Measurements from ENCODE around the gene PFKM. TPM values are rescaled to one million over a fixed set of nuclear protein-coding genes. Genes with fewer than 3 reads are reported as not detected.

Gene PFKM
- total RNA-seq, 2 donors from 2014 or later: 50.1 to 62.2 TPM

DNA sequence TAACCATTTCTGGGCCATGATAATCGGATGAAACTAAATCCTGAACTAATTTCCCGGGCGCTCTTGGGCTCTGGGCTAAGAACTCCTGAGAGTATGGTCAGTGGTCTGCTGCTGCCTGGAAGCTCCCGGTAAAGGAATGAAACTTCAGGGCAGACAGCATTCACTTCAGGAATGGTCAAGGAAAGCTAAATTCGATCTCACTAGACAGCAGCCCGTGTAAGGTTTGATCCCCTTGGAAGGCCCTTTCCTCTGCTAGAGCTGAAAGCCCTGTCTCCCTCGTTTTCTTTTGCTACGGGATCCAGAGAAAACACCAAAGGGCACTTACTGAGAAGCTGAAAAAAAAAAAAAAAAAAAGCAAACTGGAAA is 37.5 kb downstream of the PFKM start:
- Histone ChIP-seq H3K9me3 (no peaks in the 10 kb centered on the region), H3K4me3 (peak overlapping the region; percentile 97), H3K36me3 (peaks cover 12% of the 10 kb centered on the region), H3K27me3 (replicated peaks; ENCODE audit: insufficient read depth) (no peaks in the 10 kb centered on the region), H3K4me1 (ENCODE audit: control insufficient read depth in 1 of 2, low read depth in 2 of 2) (peaks cover 6% of the 10 kb centered on the region in 2 donors), H3K27ac (peak overlapping the region; percentile 73 to 78)
- ATAC-seq (ENCODE audit: insufficient number of reproducible peaks, low FRiP score, low read depth) (no peak), DNase-seq (ENCODE audit: low spot score) (no peak)
- TF ChIP-seq, protein P1, sequence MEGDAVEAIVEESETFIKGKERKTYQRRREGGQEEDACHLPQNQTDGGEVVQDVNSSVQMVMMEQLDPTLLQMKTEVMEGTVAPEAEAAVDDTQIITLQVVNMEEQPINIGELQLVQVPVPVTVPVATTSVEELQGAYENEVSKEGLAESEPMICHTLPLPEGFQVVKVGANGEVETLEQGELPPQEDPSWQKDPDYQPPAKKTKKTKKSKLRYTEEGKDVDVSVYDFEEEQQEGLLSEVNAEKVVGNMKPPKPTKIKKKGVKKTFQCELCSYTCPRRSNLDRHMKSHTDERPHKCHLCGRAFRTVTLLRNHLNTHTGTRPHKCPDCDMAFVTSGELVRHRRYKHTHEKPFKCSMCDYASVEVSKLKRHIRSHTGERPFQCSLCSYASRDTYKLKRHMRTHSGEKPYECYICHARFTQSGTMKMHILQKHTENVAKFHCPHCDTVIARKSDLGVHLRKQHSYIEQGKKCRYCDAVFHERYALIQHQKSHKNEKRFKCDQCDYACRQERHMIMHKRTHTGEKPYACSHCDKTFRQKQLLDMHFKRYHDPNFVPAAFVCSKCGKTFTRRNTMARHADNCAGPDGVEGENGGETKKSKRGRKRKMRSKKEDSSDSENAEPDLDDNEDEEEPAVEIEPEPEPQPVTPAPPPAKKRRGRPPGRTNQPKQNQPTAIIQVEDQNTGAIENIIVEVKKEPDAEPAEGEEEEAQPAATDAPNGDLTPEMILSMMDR (IDR thresholded peaks at IDR 0.05): no peak

DNA sequence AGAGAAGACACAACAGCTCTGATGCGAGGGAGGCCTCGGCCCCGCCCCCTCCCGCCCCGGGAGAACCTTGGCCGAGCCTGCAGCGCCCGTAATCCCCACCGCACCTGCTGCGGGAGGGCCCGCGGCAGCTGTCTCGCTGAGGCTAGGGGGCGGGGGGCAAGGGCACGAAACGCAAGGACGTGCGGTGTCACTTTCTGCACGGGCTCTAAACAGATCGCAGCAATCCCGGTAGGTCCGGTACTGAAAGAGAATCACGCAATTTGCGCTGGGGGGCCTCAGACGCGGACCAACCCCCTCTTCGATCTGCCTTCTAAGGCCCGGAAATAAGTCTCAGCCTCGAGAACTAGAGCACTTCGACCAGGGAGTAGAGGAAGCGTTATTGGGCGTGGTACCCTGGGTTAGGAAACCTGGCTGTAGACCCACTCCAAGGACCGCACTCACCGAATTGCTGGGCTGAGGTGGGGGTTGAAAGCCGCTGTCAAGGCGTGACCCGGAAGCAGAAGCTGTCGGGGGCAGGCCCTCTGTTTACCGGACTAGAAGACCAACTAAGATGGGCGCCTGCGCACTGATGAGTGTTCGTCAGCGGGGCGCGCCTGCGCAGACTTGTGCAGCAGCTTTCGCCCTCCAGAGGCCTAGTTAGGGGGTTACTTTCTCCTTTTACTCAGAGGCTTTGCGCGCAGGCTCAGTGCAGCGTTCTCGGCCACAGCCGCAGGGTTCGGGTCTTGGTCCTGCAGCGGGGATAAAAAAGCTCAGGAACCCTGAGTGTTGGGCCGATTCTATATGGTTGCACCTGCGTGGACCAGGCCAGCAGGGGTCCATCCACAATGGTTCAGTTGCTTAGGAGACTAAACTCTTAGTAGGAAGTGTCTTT is 38.1 kb downstream of the PFKM start, which contains the start of gene ASB8:
Gene ASB8, minus strand, starts transcription at position 498 of the 871 bp plus-strand sequence. CDS start 4,019 bp downstream, outside the sequence.
- peak; percentile 97 for DNase-seq (ENCODE audit: low spot score)
- H3K27me3 ChIP-seq (replicated peaks; ENCODE audit: insufficient read depth): no peaks in the 10 kb centered on the region
- peaks cover 6% of the 10 kb centered on the region in 2 donors for H3K4me1 ChIP-seq (ENCODE audit: control insufficient read depth in 1 of 2, low read depth in 2 of 2)
- H3K27ac ChIP-seq: peak within 1 kb of the TSS; percentile 73 to 78
- peak within 1 kb of the TSS; percentile 97 for H3K4me3 ChIP-seq
- peaks cover 8% of the 10 kb centered on the region for H3K36me3 ChIP-seq
- ATAC-seq (ENCODE audit: insufficient number of reproducible peaks, low FRiP score, low read depth): peak; percentile 97
- no peaks in the 10 kb centered on the region for H3K9me3 ChIP-seq
- TF ChIP-seq, protein P1 (IDR thresholded peaks at IDR 0.05): peak; percentile 47

DNA sequence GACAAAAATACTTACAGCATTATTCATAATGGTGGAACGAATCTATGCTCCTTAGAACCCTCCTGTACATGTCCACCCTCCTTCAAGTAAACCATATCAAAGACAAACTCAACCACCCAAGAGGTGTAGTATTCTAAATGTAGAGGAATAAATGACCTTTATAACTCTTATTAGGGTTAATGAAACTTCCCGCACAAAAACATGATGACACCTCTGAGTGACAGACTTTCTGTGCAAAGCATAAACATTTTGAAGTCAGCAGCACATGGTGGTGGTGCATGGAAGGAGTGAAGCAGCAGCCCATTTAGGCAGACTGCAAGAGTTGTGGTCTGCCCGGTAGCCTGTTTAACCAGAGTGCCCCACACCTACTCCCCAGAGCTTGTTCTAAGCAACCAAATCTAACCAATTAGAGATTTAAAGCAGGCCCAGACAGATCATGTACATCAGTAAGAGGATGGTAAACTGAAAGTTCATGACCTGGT is 38.8 kb downstream of the PFKM start:
- TF ChIP-seq, protein P1 (IDR thresholded peaks at IDR 0.05): no peak
- ATAC-seq (ENCODE audit: insufficient number of reproducible peaks, low FRiP score, low read depth) (peak; percentile 15), DNase-seq (ENCODE audit: low spot score) (no peak)
- Histone ChIP-seq H3K36me3 (peaks cover 6% of the 10 kb centered on the region), H3K4me1 (ENCODE audit: control insufficient read depth in 1 of 2, low read depth in 2 of 2) (peaks cover 6% of the 10 kb centered on the region in 2 donors), H3K4me3 (peak overlapping the region; percentile 97), H3K27me3 (replicated peaks; ENCODE audit: insufficient read depth) (no peaks in the 10 kb centered on the region), H3K27ac (peak overlapping the region; percentile 73 to 78), H3K9me3 (no peaks in the 10 kb centered on the region)

DNA sequence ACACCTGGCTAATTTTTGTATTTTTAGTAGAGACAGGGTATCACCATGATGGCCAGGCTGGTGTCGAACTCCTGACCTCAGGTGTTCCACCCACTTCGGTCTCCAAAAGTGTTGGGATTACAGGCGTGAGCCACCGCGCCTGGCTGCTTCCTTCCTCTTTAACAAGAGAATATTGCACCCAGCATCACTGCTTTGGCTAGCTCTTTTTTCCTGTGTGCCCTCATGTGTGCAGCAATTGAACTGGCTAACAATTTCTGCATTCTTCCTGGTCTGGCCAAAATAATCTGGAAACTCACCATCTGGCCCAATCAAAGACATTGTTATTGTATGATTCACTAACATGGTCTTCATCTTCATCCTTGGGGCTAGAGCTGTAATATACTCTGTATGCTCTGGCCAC is 40.9 kb downstream of the PFKM start:
- DNase-seq (ENCODE audit: low spot score): no peak
- no peak overlapping the region for H3K4me3 ChIP-seq
- no peak overlapping the region for H3K27ac ChIP-seq
- ATAC-seq (ENCODE audit: insufficient number of reproducible peaks, low FRiP score, low read depth): no peak
- no peaks in the 10 kb centered on the region for H3K9me3 ChIP-seq
- peaks cover 6% of the 10 kb centered on the region in 2 donors for H3K4me1 ChIP-seq (ENCODE audit: control insufficient read depth in 1 of 2, low read depth in 2 of 2)
- no peaks in the 10 kb centered on the region for H3K27me3 ChIP-seq (replicated peaks; ENCODE audit: insufficient read depth)
- TF ChIP-seq, protein P1 (IDR thresholded peaks at IDR 0.05): no peak
- no peaks in the 10 kb centered on the region for H3K36me3 ChIP-seq

DNA sequence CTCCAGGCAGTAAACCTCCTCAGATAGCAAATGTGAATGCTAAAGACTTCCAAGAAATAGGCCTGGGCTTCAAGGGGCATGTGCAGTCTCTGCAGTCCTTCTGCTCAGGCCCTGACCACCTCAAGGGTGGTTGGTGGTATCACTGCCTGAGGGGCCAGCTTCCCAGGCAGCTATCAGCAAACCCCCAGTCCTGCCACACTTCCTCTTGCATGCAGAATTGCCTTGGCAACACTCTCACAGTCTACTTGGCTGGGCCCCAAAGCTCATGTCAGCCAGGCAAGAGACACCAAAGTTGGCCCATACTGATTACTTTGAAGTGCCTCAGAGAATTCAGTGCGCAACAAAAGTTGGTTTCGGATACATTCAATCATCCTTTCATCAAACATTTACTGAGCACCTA is 41.6 kb downstream of the PFKM start:
- ATAC-seq (ENCODE audit: insufficient number of reproducible peaks, low FRiP score, low read depth): no peak
- Histone ChIP-seq H3K4me1 (ENCODE audit: control insufficient read depth in 1 of 2, low read depth in 2 of 2) (peaks cover 6% of the 10 kb centered on the region in 2 donors), H3K36me3 (no peaks in the 10 kb centered on the region), H3K4me3 (no peak overlapping the region), H3K27me3 (replicated peaks; ENCODE audit: insufficient read depth) (no peaks in the 10 kb centered on the region), H3K9me3 (no peaks in the 10 kb centered on the region), H3K27ac (no peak overlapping the region)
- no peak for DNase-seq (ENCODE audit: low spot score)
- TF ChIP-seq, protein P1 (IDR thresholded peaks at IDR 0.05): no peak
